MM.1S (cell line): ENCODE measurements around the gene LIAS.

Experiments used
- DNase-seq: peaks from one replicate; pipeline ENCODE4 v3.0.0-alpha.2; 2015
- H2AFZ ChIP-seq: fragments of 300-600 bp; sonication (generic); 2 replicates; pipeline ENCODE4 v1.6.0; 2016; ENCODE audit warnings: antibody characterized with exemption, low read length
- H3F3A ChIP-seq: fragments of 300-600 bp; sonication (generic); 2 replicates; pipeline ENCODE4 v1.6.1; 2016; ENCODE audit warnings: mild to moderate bottlenecking, antibody characterized with exemption, low read length, moderate library complexity, mixed read lengths; ENCODE audit not compliant: insufficient read depth
- H3K27ac ChIP-seq: fragments of 300-600 bp; sonication (generic); 2 replicates; pipeline ENCODE4 v1.5.1; 2016; ENCODE audit warnings: mild to moderate bottlenecking, low read length
- H3K27me3 ChIP-seq: fragments of 300-600 bp; sonication (generic); replicated peaks from 2 replicates; pipeline ENCODE4 v1.6.0; 2016; ENCODE audit warnings: low read length; ENCODE audit not compliant: insufficient read depth
- H3K36me3 ChIP-seq: fragments of 300-600 bp; sonication (generic); replicated peaks from 2 replicates; pipeline ENCODE4 v1.6.1; 2016; ENCODE audit warnings: mild to moderate bottlenecking, low read length, mixed read lengths; ENCODE audit not compliant: insufficient read depth
- H3K4me1 ChIP-seq: fragments of 300-600 bp; sonication (generic); 2 replicates; pipeline ENCODE4 v1.6.1; 2016; ENCODE audit warnings: low read length, mixed read lengths
- H3K4me2 ChIP-seq: fragments of 300-600 bp; sonication (generic); 2 replicates; pipeline ENCODE4 v1.6.0; 2016; ENCODE audit warnings: low read depth, low read length
- H3K4me3 ChIP-seq: fragments of 300-600 bp; sonication (generic); 2 replicates; pipeline ENCODE4 v1.5.1; 2016; ENCODE audit warnings: low read length, mixed read lengths
- H3K79me2 ChIP-seq: fragments of 300-600 bp; sonication (generic); 2 replicates; pipeline ENCODE4 v1.6.1; 2016; ENCODE audit warnings: mixed run types, low read length, mixed read lengths
- H3K9ac ChIP-seq: fragments of 300-600 bp; sonication (generic); 2 replicates; pipeline ENCODE4 v1.6.1; 2016; ENCODE audit warnings: low read length, mixed read lengths
- H3K9me2 ChIP-seq: fragments of 300-600 bp; sonication (generic); replicated peaks from 2 replicates; pipeline ENCODE4 v1.6.1; 2016; ENCODE audit warnings: mild to moderate bottlenecking, low read length, mixed read lengths; ENCODE audit not compliant: insufficient read depth
- H3K9me3 ChIP-seq: fragments of 300-600 bp; sonication (generic); replicated peaks from 2 replicates; pipeline ENCODE4 v1.6.1; 2016; ENCODE audit warnings: mild to moderate bottlenecking, low read length, mixed read lengths; ENCODE audit not compliant: insufficient read depth
- H4K20me1 ChIP-seq: fragments of 300-600 bp; sonication (generic); 2 replicates; pipeline ENCODE4 v1.6.1; 2016; ENCODE audit warnings: mild to moderate bottlenecking, low read length, moderate library complexity, mixed read lengths; ENCODE audit not compliant: insufficient read depth
- EZH2 ChIP-seq: fragments of 300-600 bp; sonication (generic); optimal IDR thresholded peaks from 2 replicates; pipeline ENCODE3; 2017; ENCODE audit warnings: low read depth, mild to moderate bottlenecking, antibody characterized with exemption, low read length, mixed read lengths
- EZH2phosphoT487 ChIP-seq: fragments of 300-600 bp; sonication (generic); IDR thresholded peaks from 2 replicates; pipeline ENCODE4 v1.6.1; 2018; ENCODE audit warnings: antibody characterized with exemption, low read length
- TF ChIP-seq, protein P1 (sequence below): fragments of 300-600 bp; sonication (generic); IDR thresholded peaks from 2 replicates; pipeline ENCODE4 v1.5.1; 2016; ENCODE audit warnings: antibody characterized with exemption, low read length, mixed read lengths

LIAS gene

DNA sequence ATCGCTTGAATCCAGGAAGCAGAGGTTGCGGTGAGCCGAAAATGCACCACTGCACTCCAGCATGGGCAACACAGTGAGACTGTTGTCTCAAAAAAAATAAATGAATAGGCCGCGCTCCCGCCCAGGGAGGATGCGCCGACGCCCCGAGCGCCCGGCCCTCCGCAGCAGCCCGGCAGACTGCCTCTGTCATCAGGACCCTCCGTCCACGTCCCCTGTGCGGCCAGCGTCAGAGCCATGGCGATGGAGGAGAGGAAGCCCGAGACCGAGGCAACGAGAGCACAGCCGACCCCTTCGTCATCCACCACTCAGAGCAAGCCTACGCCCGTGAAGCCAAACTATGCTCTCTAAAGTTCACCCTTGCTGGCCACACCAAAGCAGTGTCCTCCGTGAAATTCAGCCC lies 21.4 kb downstream of the LIAS start:
- no peak for DNase-seq
- H4K20me1 ChIP-seq: no peaks in the 10 kb centered on the region
- no peak overlapping the region for H2AFZ ChIP-seq
- no peaks in the 10 kb centered on the region for H3K27me3 ChIP-seq
- H3K4me1 ChIP-seq: no peaks in the 10 kb centered on the region
- H3K27ac ChIP-seq: no peak overlapping the region
- H3K4me2 ChIP-seq: no peak overlapping the region
- H3K9ac ChIP-seq: no peak overlapping the region
- no peaks in the 10 kb centered on the region for H3K9me2 ChIP-seq
- no peaks in the 10 kb centered on the region for H3K9me3 ChIP-seq
- H3K79me2 ChIP-seq: no peaks in the 10 kb centered on the region
- H3K36me3 ChIP-seq: no peaks in the 10 kb centered on the region
- TF ChIP-seq EZH2 (no peak), EZH2phosphoT487 (no peak)
- TF ChIP-seq, protein P1, sequence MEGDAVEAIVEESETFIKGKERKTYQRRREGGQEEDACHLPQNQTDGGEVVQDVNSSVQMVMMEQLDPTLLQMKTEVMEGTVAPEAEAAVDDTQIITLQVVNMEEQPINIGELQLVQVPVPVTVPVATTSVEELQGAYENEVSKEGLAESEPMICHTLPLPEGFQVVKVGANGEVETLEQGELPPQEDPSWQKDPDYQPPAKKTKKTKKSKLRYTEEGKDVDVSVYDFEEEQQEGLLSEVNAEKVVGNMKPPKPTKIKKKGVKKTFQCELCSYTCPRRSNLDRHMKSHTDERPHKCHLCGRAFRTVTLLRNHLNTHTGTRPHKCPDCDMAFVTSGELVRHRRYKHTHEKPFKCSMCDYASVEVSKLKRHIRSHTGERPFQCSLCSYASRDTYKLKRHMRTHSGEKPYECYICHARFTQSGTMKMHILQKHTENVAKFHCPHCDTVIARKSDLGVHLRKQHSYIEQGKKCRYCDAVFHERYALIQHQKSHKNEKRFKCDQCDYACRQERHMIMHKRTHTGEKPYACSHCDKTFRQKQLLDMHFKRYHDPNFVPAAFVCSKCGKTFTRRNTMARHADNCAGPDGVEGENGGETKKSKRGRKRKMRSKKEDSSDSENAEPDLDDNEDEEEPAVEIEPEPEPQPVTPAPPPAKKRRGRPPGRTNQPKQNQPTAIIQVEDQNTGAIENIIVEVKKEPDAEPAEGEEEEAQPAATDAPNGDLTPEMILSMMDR: no peak
- no peak overlapping the region for H3K4me3 ChIP-seq
- H3F3A ChIP-seq: no peaks in the 10 kb centered on the region

DNA sequence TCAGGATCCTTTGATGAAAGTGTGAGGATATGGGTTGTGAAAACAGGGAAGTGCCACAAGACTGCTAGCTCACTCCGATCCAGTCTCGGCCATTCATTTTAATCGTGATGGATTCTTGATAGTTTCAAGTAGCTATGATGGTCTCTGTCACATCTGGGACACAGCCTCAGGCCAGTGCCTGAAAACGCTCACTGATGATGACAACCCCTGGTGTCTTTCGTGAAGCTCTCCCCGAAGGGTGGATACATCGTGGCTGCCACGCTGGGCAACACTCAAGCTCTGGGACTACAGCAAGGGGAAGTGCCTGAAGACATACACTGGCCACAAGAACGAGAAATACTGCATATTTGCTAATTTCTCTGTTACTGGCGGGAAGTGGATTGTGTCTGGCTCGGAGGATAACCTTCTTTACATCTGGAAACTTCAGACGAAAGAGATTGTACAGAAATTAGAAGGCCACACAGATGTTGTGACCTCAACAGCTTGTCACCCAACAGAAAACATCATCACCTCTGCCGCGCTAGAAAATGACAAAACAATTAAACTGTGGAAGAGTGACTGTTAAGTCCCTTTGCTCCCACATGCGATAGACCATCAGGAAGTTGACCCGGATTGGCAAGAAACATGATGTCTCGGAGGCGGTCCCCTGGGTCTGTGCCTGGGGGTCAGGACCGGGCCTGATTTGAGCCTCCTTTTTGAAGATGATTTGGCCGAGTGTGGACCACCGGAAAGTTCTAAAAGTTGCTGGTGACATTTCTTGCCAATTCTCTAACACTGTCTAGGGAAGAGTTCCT lies 22.2 kb downstream of the LIAS start:
- TF ChIP-seq, protein P1: no peak
- TF ChIP-seq EZH2: no peak
- TF ChIP-seq EZH2phosphoT487: no peak
- H3K4me2 ChIP-seq: no peak overlapping the region
- H2AFZ ChIP-seq: no peak overlapping the region

DNA sequence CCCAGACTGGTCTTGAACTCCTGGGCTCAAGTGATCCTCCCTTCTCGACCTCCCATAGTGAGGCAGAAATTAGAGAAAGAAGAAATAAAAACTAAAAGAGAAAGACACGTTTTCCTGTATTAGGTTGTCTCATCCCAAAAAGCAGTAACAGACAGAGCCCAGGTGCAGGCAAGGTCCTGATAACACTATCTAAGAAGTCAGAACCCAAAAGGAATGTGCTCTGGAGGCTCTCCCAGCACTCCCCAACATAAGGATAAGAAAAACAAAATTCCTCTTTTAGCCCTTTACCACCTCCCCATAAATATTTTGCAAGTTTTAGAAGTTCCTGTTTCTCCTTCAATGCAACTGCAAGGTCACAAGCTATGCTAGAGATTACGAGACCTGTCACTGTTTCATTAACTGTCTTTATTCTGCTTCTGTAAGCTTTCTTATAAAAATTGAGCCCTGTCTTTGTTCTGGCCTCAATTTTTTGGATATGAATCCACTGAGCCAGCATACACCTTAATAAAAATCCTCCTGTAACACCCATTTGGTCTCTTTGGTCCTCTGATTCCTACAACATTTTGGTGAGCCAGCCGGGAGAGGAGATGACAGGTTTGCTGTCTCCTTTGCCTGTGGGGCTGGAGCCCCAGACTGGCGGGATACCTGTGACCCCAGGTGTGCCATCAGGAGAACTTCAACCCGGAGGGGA lies 25.9 kb downstream of the LIAS start:
- Histone ChIP-seq H3K79me2 (no peaks in the 10 kb centered on the region), H3K9me3 (no peaks in the 10 kb centered on the region), H2AFZ (no peak overlapping the region), H3F3A (no peaks in the 10 kb centered on the region), H3K4me3 (no peak overlapping the region), H3K4me1 (no peaks in the 10 kb centered on the region), H3K27ac (no peak overlapping the region), H3K36me3 (no peaks in the 10 kb centered on the region), H3K4me2 (no peak overlapping the region), H3K9me2 (no peaks in the 10 kb centered on the region), H4K20me1 (no peaks in the 10 kb centered on the region), H3K9ac (no peak overlapping the region), H3K27me3 (no peaks in the 10 kb centered on the region)
- DNase-seq: no peak
- TF ChIP-seq, protein P1: no peak
- TF ChIP-seq EZH2 (no peak), EZH2phosphoT487 (no peak)

More for the DNA sequence above, 22.2 kb downstream of the LIAS start:
- no peaks in the 10 kb centered on the region for H3F3A ChIP-seq
- H3K9me2 ChIP-seq: no peaks in the 10 kb centered on the region
- no peaks in the 10 kb centered on the region for H3K36me3 ChIP-seq
- H3K9me3 ChIP-seq: no peaks in the 10 kb centered on the region
- no peaks in the 10 kb centered on the region for H3K79me2 ChIP-seq
- H4K20me1 ChIP-seq: no peaks in the 10 kb centered on the region
- H3K4me1 ChIP-seq: no peaks in the 10 kb centered on the region
- no peak overlapping the region for H3K27ac ChIP-seq
- no peaks in the 10 kb centered on the region for H3K27me3 ChIP-seq
- no peak overlapping the region for H3K4me3 ChIP-seq
- no peak overlapping the region for H3K9ac ChIP-seq
- no peak for DNase-seq
